ENCODE measurements around the gene TCAF2.
"Not testable (repeated sequence)": the region's sequence is repeated elsewhere in the genome, so short reads cannot be mapped to it uniquely, and the experiment has no call there.

- not testable (repeated sequence) for TF ChIP-seq POLR2A, CTCF (IDR thresholded peaks at IDR 0.05)
These were observed 29.7 kb downstream of the TCAF2 start for GRCh38 chr7:143650447-143650846.

Measured in body of pancreas (tissue), 4 donors.